Stimulated activated CD8-positive, alpha-beta memory T cell treated with anti-CD3 and anti-CD28 coated beads, Interleukin-12 subunit alpha, Interleukin-12 subunit beta, amount 100 ng/mL, for 4 hours (primary cell): ENCODE results near the gene JSRP1.

Experiments used
- DNase-seq: peaks from one replicate; pipeline ENCODE4 v3.0.0-alpha.2; 2020; ENCODE audit warnings: low read depth

The JSRP1 gene

DNA sequence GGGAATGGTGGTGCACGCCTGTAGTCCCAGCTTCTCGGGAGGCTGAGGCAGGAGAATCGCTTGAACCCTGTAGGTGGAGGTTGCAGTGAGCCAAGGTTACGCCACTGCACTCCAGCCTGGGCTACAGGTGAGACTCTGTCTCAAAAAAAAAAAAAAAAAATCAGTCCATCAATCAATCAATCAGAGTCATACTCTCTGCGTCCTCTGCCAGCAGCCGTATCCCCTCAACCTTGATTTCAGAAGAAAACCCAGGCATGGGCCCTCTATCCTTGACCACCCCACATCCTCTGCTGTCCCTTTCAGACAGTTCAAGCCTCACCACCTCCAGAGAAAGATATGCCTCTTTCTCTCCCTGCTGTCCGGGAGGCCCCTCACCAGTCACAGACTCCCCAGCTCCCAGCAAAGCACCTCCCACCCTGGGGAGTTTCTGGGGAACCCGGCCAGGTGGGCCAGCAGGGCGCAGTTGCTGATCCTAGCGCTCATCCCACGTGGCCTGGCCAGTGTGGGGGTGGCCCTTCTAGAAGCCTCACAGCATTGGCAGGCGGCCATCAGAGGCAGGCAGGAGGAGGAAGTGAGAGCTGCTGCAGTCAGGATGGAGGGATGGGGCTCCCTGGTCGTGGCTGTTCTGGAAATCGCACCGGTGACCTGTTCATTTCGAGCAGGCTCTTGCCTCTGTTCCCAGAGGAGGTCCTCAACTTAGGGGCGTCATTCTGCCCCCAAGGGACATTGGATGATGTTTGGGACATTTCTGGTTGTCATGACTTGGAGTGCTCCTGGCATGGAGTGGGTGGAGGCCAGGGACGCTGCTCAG lies 10.2 kb upstream of the JSRP1 start:
- DNase-seq = no peak

DNA sequence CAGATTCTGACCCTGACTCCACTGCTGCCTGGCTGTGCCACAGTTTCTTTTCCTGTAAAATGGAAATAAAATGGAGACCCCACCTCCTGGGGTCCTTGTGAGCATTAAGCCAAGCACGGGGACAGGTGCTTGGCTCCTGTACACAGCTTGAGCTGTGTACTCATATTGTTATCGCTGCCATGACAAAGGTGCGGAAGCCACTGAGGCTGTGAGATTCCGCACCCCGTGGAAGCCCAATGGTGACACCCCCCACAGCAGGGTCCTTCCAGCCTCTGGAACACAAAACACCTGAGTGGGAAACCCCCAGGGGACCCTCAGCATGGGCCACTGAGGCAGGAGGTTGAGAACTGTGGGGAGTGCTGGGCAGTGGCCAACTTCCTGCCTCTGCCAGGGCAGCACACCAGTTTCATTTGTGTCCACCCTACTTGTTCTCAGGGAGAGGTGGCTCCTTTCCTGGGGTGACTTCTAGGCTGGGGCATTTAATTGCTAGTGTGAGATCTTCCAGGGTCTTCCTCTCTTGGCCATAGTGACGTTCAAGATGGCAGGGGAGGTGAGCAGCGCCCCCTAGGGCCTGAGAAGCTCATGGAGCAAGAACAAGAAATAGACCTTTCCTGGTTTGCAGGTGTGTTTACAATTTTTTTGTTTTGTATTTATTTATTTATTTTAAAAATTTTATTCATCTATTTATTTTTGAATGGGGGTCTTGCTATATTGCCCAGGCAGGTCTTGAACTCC lies 5.4 kb upstream of the JSRP1 start:
- no peak for DNase-seq

DNA sequence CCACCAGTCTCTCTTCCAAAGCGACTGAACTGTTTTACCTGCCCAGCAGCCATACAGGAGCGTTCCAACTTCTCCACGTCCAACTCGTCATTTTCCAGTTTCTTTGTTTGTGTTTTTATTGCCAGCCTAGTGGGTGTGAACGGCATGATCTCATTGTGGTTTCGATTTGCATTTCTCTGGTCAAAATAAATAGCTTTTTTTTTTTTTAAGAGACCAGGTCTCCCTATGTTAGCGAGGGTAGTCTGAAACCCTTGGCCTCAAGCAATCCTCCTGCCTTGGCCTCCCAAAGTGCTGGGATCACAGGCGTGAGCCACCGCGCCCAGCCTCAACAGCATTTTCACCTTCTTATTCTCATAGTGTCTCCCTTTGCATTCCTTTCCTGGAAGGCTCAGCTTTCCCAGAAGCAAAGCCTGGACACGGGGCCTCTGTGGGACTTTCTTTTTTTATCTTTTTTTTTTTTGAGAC lies 4.2 kb upstream of the JSRP1 start:
- no peak for DNase-seq

GRCh38 chr19:2259336-2259735 lies 3.1 kb upstream of the JSRP1 start:
- no peak for DNase-seq

DNA sequence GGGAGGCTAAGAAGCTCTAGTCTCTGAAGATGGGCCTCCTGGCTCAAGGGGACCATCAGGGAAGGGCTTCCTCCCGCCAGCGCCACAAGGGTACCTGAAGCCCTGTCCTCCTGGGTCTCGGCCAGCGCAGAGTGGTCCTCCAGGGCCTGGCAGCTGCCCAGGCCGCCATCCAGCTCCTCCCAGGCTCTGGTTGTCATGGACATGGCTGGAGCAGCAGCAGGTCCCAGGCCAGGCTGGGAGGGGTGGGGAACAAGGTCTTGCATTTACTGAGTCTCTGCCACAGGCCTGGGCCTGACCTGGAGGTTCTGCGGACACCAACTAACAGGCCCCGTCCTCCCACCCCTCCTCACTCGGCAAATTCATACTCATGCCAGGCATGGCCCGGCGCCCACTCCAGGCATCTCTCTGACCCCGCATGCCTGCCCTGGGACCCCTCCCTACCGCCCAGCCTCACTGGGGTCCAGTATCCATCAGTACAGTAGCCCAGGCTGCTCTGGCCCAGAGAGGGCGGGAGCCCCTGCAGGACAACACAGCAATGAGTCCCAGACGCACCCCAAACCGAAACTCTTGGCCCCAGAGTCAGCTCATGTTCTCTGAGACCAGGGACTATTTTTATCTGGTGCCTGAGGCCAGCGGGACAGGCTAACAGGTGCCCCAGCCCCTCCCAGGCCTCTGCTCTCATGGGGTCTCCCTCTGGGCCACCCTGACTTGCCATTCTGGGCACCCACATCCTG lies 938 bp downstream of the JSRP1 start:
- no peak for DNase-seq

DNA sequence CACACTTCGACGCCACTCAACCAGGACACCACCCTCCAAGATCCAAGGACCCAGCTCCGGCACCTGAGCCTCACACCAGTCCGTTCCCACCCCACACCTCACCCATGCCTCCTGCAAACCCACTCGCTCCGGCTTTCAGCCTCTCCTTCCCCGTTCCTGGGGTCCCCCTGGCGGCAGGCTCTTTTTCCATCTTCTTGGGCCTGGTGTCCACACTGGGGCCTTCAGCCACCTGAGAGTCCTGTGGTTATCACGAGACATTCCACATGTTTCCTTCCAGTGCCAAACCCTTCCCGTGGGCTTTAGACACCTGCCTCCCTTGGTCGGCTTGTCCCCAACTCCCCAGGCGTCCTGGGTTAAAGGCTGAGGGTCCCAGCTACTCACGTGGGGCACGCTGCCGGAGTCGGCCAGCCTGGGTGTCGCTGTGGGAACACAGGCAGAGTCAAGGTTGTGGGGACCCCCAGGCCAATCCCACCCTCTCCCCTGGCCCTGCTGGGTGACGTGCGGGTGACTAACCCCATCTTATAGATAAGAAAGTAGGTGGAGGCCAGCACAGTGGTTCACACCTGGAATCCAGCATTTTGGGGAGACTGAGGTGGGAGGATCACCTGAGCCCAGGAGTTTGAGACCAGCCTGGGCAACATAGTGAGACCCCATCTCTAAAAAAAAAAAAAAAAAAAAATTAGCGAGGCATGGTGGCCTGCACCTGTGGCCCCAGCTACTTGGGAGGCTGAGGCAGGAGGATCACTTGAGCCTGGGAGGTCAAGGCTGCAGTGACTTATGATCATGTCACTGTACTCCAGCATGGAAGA lies 1.9 kb downstream of the JSRP1 start:
- no peak for DNase-seq

- DNase-seq = no peak
Measured at GRCh38 chr19:2253106-2254063, 2.8 kb downstream of the JSRP1 start.

GRCh38 chr19:2252797-2253105 lies 3.5 kb downstream of the JSRP1 start:
- DNase-seq = no peak

- DNase-seq = no peak
Measured at GRCh38 chr19:2252055-2252796, 4.0 kb downstream of the JSRP1 start.

DNA sequence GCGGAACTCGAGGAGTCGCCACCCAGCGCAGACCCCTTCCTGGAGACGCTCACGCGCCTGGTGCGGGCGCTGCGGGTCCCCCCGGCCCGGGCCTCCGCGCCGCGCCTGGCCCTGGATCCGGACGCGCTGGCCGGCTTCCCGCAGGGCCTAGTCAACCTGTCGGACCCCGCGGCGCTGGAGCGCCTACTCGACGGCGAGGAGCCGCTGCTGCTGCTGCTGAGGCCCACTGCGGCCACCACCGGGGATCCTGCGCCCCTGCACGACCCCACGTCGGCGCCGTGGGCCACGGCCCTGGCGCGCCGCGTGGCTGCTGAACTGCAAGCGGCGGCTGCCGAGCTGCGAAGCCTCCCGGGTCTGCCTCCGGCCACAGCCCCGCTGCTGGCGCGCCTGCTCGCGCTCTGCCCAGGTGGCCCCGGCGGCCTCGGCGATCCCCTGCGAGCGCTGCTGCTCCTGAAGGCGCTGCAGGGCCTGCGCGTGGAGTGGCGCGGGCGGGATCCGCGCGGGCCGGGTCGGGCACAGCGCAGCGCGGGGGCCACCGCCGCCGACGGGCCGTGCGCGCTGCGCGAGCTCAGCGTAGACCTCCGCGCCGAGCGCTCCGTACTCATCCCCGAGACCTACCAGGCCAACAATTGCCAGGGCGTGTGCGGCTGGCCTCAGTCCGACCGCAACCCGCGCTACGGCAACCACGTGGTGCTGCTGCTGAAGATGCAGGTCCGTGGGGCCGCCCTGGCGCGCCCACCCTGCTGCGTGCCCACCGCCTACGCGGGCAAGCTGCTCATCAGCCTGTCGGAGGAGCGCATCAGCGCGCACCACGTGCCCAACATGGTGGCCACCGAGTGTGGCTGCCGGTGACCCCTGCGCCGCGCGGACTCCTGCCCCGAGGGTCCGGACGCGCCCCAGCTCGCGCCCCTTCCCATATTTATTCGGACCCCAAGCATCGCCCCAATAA lies 4.8 kb downstream of the JSRP1 start:
- DNase-seq = no peak

GRCh38 chr19:2250766-2251105 lies 5.5 kb downstream of the JSRP1 start:
- DNase-seq = no peak

- DNase-seq = no peak
Measured at GRCh38 chr19:2249880-2250765, 6.1 kb downstream of the JSRP1 start.

- DNase-seq = no peak
Measured at GRCh38 chr19:2249010-2249866, 7.0 kb downstream of the JSRP1 start, which contains the start of gene AMH. TSS of gene AMH (plus strand) at chr19:2249323. CDS start at chr19:2249333, 10 bp downstream.

GRCh38 chr19:2248136-2249009 lies 7.8 kb downstream of the JSRP1 start:
- no peak for DNase-seq

GRCh38 chr19:2247433-2248101 lies 8.7 kb downstream of the JSRP1 start:
- DNase-seq = no peak
